NB4 (cell line): Measurements from ENCODE around the gene HLA-DQB2.

ENCODE experiments used
- POLR2A ChIP-seq: IDR thresholded peaks from 2 replicates; pipeline ENCODE4 v1.6.1; 2011; ENCODE audit warnings: mild to moderate bottlenecking; ENCODE audit not compliant: insufficient read length; ENCODE audit errors: extremely low read depth
- TF ChIP-seq, protein P1 (sequence below): IDR thresholded peaks from one replicate; pipeline ENCODE4 v1.5.1; 2012; ENCODE audit warnings: low read depth, low read length

DNA sequence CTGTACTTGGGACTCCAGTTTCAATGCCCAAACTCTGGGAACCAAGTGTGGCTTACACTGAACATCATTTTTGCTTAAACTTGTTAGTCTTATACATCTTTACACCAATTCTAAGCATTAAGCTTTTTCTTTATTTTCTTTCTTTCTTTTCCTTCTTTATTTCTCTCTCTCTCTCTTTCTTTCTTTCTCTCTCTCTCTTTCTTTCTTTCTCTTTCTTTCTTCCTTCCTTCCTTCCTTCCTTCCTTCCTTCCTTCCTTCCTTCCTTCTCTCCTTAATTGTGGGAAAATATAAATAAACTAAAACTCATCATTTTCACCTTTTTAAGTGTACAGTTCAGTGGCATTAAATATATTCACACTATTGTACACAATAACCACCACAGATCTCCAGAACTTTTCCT, 53.7 kb downstream of the HLA-DQB2 start:
- TF ChIP-seq, protein P1, sequence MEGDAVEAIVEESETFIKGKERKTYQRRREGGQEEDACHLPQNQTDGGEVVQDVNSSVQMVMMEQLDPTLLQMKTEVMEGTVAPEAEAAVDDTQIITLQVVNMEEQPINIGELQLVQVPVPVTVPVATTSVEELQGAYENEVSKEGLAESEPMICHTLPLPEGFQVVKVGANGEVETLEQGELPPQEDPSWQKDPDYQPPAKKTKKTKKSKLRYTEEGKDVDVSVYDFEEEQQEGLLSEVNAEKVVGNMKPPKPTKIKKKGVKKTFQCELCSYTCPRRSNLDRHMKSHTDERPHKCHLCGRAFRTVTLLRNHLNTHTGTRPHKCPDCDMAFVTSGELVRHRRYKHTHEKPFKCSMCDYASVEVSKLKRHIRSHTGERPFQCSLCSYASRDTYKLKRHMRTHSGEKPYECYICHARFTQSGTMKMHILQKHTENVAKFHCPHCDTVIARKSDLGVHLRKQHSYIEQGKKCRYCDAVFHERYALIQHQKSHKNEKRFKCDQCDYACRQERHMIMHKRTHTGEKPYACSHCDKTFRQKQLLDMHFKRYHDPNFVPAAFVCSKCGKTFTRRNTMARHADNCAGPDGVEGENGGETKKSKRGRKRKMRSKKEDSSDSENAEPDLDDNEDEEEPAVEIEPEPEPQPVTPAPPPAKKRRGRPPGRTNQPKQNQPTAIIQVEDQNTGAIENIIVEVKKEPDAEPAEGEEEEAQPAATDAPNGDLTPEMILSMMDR, result no peak
- no peak for TF ChIP-seq POLR2A
